ENCODE results near the gene PRKAG2.
A peak's percentile ranks its signal among the peaks of the same experiment; 100 is the strongest.

The PRKAG2 gene

GRCh38 chr7:151876899-151877777 lies at the start of gene PRKAG2:
TSS of gene PRKAG2 (minus strand) at chr7:151877115. CDS start at chr7:151876620, 495 bp downstream.
- H3K4me3 ChIP-seq (ENCODE audit: low read depth, low read length): peak within 1 kb of the TSS; percentile 58
- peak; percentile 87 for DNase-seq (ENCODE audit: low read depth)
- TF ChIP-seq MAX (IDR thresholded peaks at IDR 0.05; ENCODE audit: low read depth, low read length) (peak; percentile 95), MYC (IDR thresholded peaks at IDR 0.05; ENCODE audit: low read depth, low read length) (peak; percentile 79), POLR2A (IDR thresholded peaks at IDR 0.05; ENCODE audit: extremely low read depth, insufficient read length) (peak; percentile 55)
- TF ChIP-seq, protein P1, sequence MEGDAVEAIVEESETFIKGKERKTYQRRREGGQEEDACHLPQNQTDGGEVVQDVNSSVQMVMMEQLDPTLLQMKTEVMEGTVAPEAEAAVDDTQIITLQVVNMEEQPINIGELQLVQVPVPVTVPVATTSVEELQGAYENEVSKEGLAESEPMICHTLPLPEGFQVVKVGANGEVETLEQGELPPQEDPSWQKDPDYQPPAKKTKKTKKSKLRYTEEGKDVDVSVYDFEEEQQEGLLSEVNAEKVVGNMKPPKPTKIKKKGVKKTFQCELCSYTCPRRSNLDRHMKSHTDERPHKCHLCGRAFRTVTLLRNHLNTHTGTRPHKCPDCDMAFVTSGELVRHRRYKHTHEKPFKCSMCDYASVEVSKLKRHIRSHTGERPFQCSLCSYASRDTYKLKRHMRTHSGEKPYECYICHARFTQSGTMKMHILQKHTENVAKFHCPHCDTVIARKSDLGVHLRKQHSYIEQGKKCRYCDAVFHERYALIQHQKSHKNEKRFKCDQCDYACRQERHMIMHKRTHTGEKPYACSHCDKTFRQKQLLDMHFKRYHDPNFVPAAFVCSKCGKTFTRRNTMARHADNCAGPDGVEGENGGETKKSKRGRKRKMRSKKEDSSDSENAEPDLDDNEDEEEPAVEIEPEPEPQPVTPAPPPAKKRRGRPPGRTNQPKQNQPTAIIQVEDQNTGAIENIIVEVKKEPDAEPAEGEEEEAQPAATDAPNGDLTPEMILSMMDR (IDR thresholded peaks at IDR 0.05; ENCODE audit: low read depth, low read length): no peak

GRCh38 chr7:151926336-151926712 lies 49.4 kb upstream of the PRKAG2 start:
- H3K4me3 ChIP-seq (ENCODE audit: low read depth, low read length): no peak overlapping the region
- DNase-seq (ENCODE audit: low read depth): no peak
- TF ChIP-seq POLR2A (IDR thresholded peaks at IDR 0.05; ENCODE audit: extremely low read depth, insufficient read length): no peak
- no peak for TF ChIP-seq MAX (IDR thresholded peaks at IDR 0.05; ENCODE audit: low read depth, low read length)
- TF ChIP-seq, protein P1 (IDR thresholded peaks at IDR 0.05; ENCODE audit: low read depth, low read length): no peak
- TF ChIP-seq MYC (IDR thresholded peaks at IDR 0.05; ENCODE audit: low read depth, low read length): no peak

DNA sequence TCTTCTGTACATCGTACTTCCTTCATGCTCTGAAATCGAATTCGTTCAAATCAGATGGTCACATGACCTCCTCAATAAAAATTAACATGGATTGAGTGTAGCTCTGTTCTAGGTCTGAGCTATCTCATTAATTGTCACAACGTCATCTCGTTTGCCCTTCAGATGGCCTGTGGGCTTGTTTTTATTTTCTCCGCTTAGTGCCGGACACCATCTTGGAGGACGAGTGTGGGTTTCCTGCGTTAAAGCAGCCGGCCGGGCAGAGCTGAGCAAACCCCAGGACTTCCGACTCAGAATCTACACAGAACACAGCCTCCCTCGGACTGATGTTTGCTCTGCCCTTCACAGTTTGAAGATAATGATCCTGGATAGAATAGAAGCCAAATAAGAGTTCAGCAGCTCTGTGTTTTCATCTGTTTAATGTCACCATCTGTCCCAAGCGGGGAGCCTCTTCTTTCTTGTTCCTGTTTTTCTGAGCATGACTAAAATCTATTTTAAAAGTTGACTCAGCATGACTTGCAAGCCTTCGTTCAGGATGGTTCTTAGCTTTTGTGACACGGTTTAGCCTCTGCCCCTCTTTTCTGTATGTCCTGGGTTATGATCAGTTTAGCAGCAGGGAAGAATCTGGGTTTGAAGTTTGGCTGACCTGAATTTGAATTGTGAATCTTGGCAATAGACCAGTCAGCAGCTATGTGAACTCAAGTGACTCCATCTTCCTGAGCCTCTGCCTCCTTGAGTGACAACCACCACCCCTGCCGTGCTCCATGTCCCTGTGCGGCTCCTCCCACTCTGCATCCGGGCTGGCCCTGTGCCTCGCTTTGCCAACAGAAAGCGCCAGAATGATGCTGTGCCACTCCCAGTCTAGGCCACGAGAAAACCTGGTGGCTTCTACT lies 48.8 kb upstream of the PRKAG2 start:
- TF ChIP-seq POLR2A (IDR thresholded peaks at IDR 0.05; ENCODE audit: extremely low read depth, insufficient read length) (no peak), MAX (IDR thresholded peaks at IDR 0.05; ENCODE audit: low read depth, low read length) (peak; percentile 36)
- DNase-seq (ENCODE audit: low read depth): peak; percentile 88
- H3K4me3 ChIP-seq (ENCODE audit: low read depth, low read length): no peak overlapping the region

GRCh38 chr7:151924508-151924907 lies 47.6 kb upstream of the PRKAG2 start:
- H3K4me3 ChIP-seq (ENCODE audit: low read depth, low read length): no peak overlapping the region
- DNase-seq (ENCODE audit: low read depth): no peak
- TF ChIP-seq, protein P1 (IDR thresholded peaks at IDR 0.05; ENCODE audit: low read depth, low read length): no peak
- no peak for TF ChIP-seq POLR2A (IDR thresholded peaks at IDR 0.05; ENCODE audit: extremely low read depth, insufficient read length)
- TF ChIP-seq MYC (IDR thresholded peaks at IDR 0.05; ENCODE audit: low read depth, low read length): no peak
- no peak for TF ChIP-seq MAX (IDR thresholded peaks at IDR 0.05; ENCODE audit: low read depth, low read length)

DNA sequence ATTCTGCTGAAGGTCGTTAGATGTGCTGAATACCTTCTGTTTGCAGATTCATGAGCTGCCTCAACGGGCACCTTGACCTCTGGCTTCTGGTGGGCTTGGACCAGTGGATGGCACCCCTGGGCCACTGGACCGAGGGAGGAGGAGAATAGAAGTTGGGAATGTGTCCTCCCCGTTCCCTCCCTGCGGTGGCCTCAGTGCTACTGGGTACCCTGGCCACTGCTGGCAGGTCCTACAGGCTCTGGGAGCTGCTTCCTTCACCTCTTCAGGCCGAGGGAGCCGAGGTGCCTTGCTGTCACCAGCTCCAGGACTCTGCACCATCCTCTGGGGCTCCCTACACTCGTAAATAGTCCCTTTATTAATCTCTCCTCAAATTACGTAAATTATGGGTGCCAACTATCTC lies 47.1 kb upstream of the PRKAG2 start:
- no peak for DNase-seq (ENCODE audit: low read depth)
- no peak overlapping the region for H3K4me3 ChIP-seq (ENCODE audit: low read depth, low read length)
- TF ChIP-seq POLR2A (IDR thresholded peaks at IDR 0.05; ENCODE audit: extremely low read depth, insufficient read length): no peak
- no peak for TF ChIP-seq MAX (IDR thresholded peaks at IDR 0.05; ENCODE audit: low read depth, low read length)
- TF ChIP-seq MYC (IDR thresholded peaks at IDR 0.05; ENCODE audit: low read depth, low read length): no peak
- TF ChIP-seq, protein P1 (IDR thresholded peaks at IDR 0.05; ENCODE audit: low read depth, low read length): no peak

Measured in NB4 (cell line).